GM12878 (cell line): Measurements from ENCODE around the gene DISC1. TPM values are rescaled to one million over a fixed set of nuclear protein-coding genes. Genes with fewer than 3 reads are reported as not detected.

ENCODE experiments used
- ATAC-seq: fragments of 200-7000 bp; cut with Tn5 transposase; 3 replicates; pipeline ENCODE4 v1.9.1; 2020; ENCODE audit warnings: mild to moderate bottlenecking, moderate library complexity
- BruUV-seq: library from RNA; stranded (reverse); fragments of 400-500 nt; replicated peaks from 2 replicates; lab custom pipeline; 2021; lab: Mats Ljungman, UMichigan
- CTCF ChIA-PET: fragments of 300-600 bp; sonication (Branson Sonifier 250); formaldehyde crosslinking; extraction: SDS; loops from one replicate; lab custom pipeline; 2021; ENCODE audit warnings: inconsistent platforms; lab: Yijun Ruan, JAX
- POLR2A ChIA-PET: fragments of 350-600 bp; formaldehyde crosslinking; extraction: SDS; loops from one replicate; lab custom pipeline; 2021; ENCODE audit warnings: inconsistent platforms; lab: Charles Lee
- RAD21 ChIA-PET: fragments of 300-600 bp; sonication (Branson Sonifier 250); formaldehyde crosslinking; loops from one replicate; lab custom pipeline; 2023; ENCODE audit warnings: antibody characterized with exemption; ENCODE audit not compliant: unreplicated experiment; lab: Charles Lee
- SMC1A ChIA-PET: fragments of 300-600 bp; sonication (Branson Sonifier 250); formaldehyde crosslinking; loops from one replicate; lab custom pipeline; 2023; ENCODE audit not compliant: unreplicated experiment, uncharacterized antibody; lab: Charles Lee
- DNase-seq: peaks from one replicate; pipeline ENCODE4 v3.0.0-alpha.2; 2011; ENCODE audit warnings: low read depth, low spot score
- FAIRE-seq: peaks from 3 replicates; lab custom pipeline; 2011; peaks lifted over from hg19 to GRCh38; lab: Jason Lieb, UNC
- H2AFZ ChIP-seq: 2 replicates; pipeline ENCODE4 v1.6.0; 2011; ENCODE audit warnings: low read depth, low read length, control low read depth; ENCODE audit not compliant: control insufficient read depth
- H3K27ac ChIP-seq: 2 replicates; pipeline ENCODE4 v1.5.1; 2011; ENCODE audit warnings: control low read depth; ENCODE audit not compliant: control insufficient read depth, insufficient read depth
- H3K27me3 ChIP-seq, 2 experiments: replicated peaks in 1 of 2; 2 replicates each; pipeline versions ENCODE4 v1.6.0 to v1.6.1; 2011; ENCODE audit warnings: low read length in 1 of 2; ENCODE audit not compliant: control insufficient read depth in 2 of 2, insufficient read depth in 2 of 2
- H3K36me3 ChIP-seq, 2 experiments: 2 replicates each; pipeline ENCODE4 v1.5.1; 2011; ENCODE audit warnings: low read length in 1 of 2; ENCODE audit not compliant: control insufficient read depth in 2 of 2, insufficient read depth in 2 of 2
- H3K4me1 ChIP-seq: 2 replicates; pipeline ENCODE4 v1.6.1; 2011; ENCODE audit warnings: mild to moderate bottlenecking, low read length, moderate library complexity, mixed read lengths; ENCODE audit not compliant: control insufficient read depth, insufficient read depth
- H3K4me2 ChIP-seq: 2 replicates; pipeline ENCODE4 v1.6.0; 2011; ENCODE audit warnings: control low read depth; ENCODE audit not compliant: control insufficient read depth, insufficient read depth
- H3K4me3 ChIP-seq: fragments of 200-600 bp; sonication (generic); 2 replicates; pipeline ENCODE4 v1.5.1; 2016
- H3K79me2 ChIP-seq: 2 replicates; pipeline ENCODE4 v1.6.0; 2011; ENCODE audit warnings: low read length; ENCODE audit not compliant: control insufficient read depth, insufficient read depth
- H3K9ac ChIP-seq: 2 replicates; pipeline ENCODE4 v1.8.0; 2011; ENCODE audit warnings: low read length, control low read depth, mixed read lengths; ENCODE audit not compliant: control insufficient read depth, insufficient read depth
- H3K9me3 ChIP-seq: replicated peaks from 3 replicates; pipeline ENCODE4 v1.5.1; 2011; ENCODE audit warnings: mild to moderate bottlenecking, low read length; ENCODE audit not compliant: control insufficient read depth, insufficient read depth
- H4K20me1 ChIP-seq: 2 replicates; pipeline ENCODE4 v1.6.0; 2011; ENCODE audit not compliant: control insufficient read depth, insufficient read depth
- ATF7 ChIP-seq: fragments of 450-650 bp; IDR thresholded peaks from 2 replicates; pipeline ENCODE4 v1.6.1; 2016; ENCODE audit warnings: low read depth, mild to moderate bottlenecking
- CBFB ChIP-seq: IDR thresholded peaks from 2 replicates; pipeline ENCODE4 v1.6.1; 2016; ENCODE audit warnings: antibody characterized with exemption, low read depth
- CHD4 ChIP-seq: fragments of 200-600 bp; sonication (generic); IDR thresholded peaks from 2 replicates; pipeline ENCODE4 v1.6.1; 2016; ENCODE audit warnings: mild to moderate bottlenecking
- FOXM1 ChIP-seq: IDR thresholded peaks from 2 replicates; pipeline ENCODE4 v1.6.1; 2012; ENCODE audit warnings: low read depth, mild to moderate bottlenecking, inconsistent platforms, low read length, moderate library complexity
- JUND ChIP-seq: IDR thresholded peaks from 2 replicates; pipeline ENCODE4 v1.6.1; 2012; ENCODE audit warnings: low read depth, mild to moderate bottlenecking, low read length, improper control_type of control experiment, moderate library complexity
- MYC ChIP-seq: IDR thresholded peaks from 2 replicates; pipeline ENCODE4 v1.6.1; 2011; ENCODE audit warnings: mild to moderate bottlenecking, low read length, moderate library complexity, inconsistent platforms; ENCODE audit not compliant: insufficient read depth, insufficient replicate concordance, insufficient read length, severe bottlenecking
- NFIC ChIP-seq: IDR thresholded peaks from 2 replicates; pipeline ENCODE4 v1.6.1; 2012; ENCODE audit warnings: low read depth, mild to moderate bottlenecking, inconsistent platforms, low read length, moderate library complexity
- NFYA ChIP-seq: IDR thresholded peaks from 2 replicates; pipeline ENCODE4 v1.6.1; 2011; ENCODE audit warnings: low read depth, mild to moderate bottlenecking, low read length, improper control_type of control experiment, borderline replicate concordance
- NR2C2 ChIP-seq: IDR thresholded peaks from 2 replicates; pipeline ENCODE4 v1.6.1; 2011; ENCODE audit warnings: borderline replicate concordance, low read depth; ENCODE audit not compliant: control insufficient read depth, insufficient read length
- PML ChIP-seq: IDR thresholded peaks from 2 replicates; pipeline ENCODE4 v1.6.1; 2012; ENCODE audit warnings: low read length, inconsistent platforms
- POLR2A ChIP-seq: IDR thresholded peaks from 2 replicates; pipeline ENCODE4 v1.6.1; 2011; ENCODE audit warnings: low read depth, mild to moderate bottlenecking, low read length
- POLR2AphosphoS2 ChIP-seq: IDR thresholded peaks from 2 replicates; pipeline ENCODE4 v1.6.1; 2011; ENCODE audit warnings: low read depth, mild to moderate bottlenecking, low read length, improper control_type of control experiment, moderate library complexity
- SPI1 ChIP-seq: IDR thresholded peaks from 2 replicates; pipeline ENCODE4 v1.6.1; 2011; ENCODE audit warnings: low read depth, mild to moderate bottlenecking, low read length, moderate library complexity, borderline replicate concordance; ENCODE audit not compliant: insufficient read depth
- TCF12 ChIP-seq: IDR thresholded peaks from 2 replicates; pipeline ENCODE4 v1.6.1; 2011; ENCODE audit warnings: low read depth, mild to moderate bottlenecking, low read length
- TCF7 ChIP-seq: IDR thresholded peaks from 2 replicates; pipeline ENCODE4 v1.6.1; 2014; ENCODE audit warnings: antibody characterized with exemption, borderline replicate concordance
- ZZZ3 ChIP-seq: IDR thresholded peaks from 2 replicates; pipeline ENCODE4 v1.6.1; 2011; ENCODE audit warnings: low read depth; ENCODE audit not compliant: control insufficient read depth, insufficient read length
- WGBS: methylation state at CpG from one replicate; pipeline ENCODE4 v1.1.6; 2016; ENCODE audit warnings: low lambda C conversion rate; ENCODE audit not compliant: insufficient replicate concordance, insufficient coverage; ENCODE audit errors: missing lambda C conversion rate; 5-methylcytosine and 5-hydroxymethylcytosine counted together
- in situ Hi-C: fragments of 300-500 bp; cut with MboI; formaldehyde crosslinking; loops from 9 replicates; pipeline ENCODE4 v1.14.3; 2018; ENCODE audit warnings: mixed read lengths
- intact Hi-C: fragments of 100-400 bp; cut with micrococcal nuclease; formaldehyde crosslinking; loops from one replicate; pipeline ENCODE4 v1.14.2; 2022; ENCODE audit not compliant: unreplicated experiment
- polyA plus RNA-seq, 11 experiments: library from polyadenylated mRNA; depleted of rRNA in 4 of 11; unstranded in 6 of 11; stranded (reverse) in 5 of 11; fragments of >200 nt; fragmentation: Nextera tagmentation in 4 of 11; fragmentation: Illumina TruSeq in 1 of 11; extraction: Ambion mirVana in 4 of 11; extraction: Trizol in 1 of 11; gene quantifications; 1 replicate in 1 of 11; 2 replicates in 10 of 11; pipeline versions ENCODE4 v1.2.1 to v1.2.3, GENCODE V29; 2011 to 2016; ENCODE audit warnings: inconsistent platforms in 2 of 11, missing spikeins in 2 of 11, low read depth in 1 of 11
- total RNA-seq, 4 experiments: library from RNA; depleted of rRNA in 3 of 4; stranded (reverse); fragments of >200 nt in 3 of 4; fragmentation: Illumina TruSeq in 1 of 4; extraction: Trizol in 1 of 4; gene quantifications; 2 replicates each; pipeline versions ENCODE4 v1.2.1 to v1.2.3, GENCODE V29; 2013 to 2021
- TF ChIP-seq, protein P1 (sequence below): fragments of 450-650 bp; IDR thresholded peaks from 2 replicates; pipeline ENCODE4 v1.6.1; 2016; ENCODE audit warnings: mild to moderate bottlenecking
- TF ChIP-seq, protein P2 (sequence below): IDR thresholded peaks from 2 replicates; pipeline ENCODE4 v1.6.1; 2012; ENCODE audit warnings: mild to moderate bottlenecking, low read depth, low read length
- TF ChIP-seq, protein P3 (sequence below): fragments of 450-650 bp; IDR thresholded peaks from 2 replicates; pipeline ENCODE4 v1.6.1; 2016; ENCODE audit warnings: mild to moderate bottlenecking

Gene DISC1
- total and polyA plus RNA-seq, 10 of the 15 experiments (the other 5 are each of a cell fraction or from before 2014, with no cell fraction given): 0.05 to 0.72 (median 0.19) TPM; not detected in 1

DNA sequence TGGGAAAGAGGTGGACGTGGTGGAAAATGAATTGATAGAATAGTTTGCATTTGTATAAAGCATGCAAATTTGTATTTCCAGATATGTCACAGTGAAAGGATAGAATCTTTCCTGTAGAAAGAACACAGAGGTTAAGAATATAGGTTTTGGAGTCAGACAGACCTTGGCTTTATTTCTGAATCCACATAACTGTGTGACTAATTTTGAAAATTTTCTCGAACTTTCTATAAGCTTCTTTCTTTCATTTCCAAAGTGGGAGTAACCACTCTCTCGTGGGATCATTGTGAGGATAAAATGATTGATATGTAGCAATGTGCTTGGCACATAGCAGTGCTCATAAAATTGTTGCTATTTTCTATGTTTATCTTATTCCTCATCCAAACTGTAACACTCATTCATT is 108.8 kb downstream of the DISC1 start (continued):
- TF ChIP-seq JUND (no peak), TCF12 (no peak), CHD4 (no peak), ZZZ3 (no peak), NFYA (no peak), POLR2A (no peak)

GRCh38 chr1:231735941-231736340 is 109.4 kb downstream of the DISC1 start:
- ATAC-seq (no peak), DNase-seq (no peak), FAIRE-seq (no peak)
- Histone ChIP-seq H2AFZ (no peak overlapping the region), H3K9ac (no peak overlapping the region), H3K4me1 (no peaks in the 10 kb centered on the region), H4K20me1 (no peaks in the 10 kb centered on the region), H3K79me2 (no peaks in the 10 kb centered on the region), H3K27me3 (no peaks in the 10 kb centered on the region; a peak in 1 of 4 replicates), H3K9me3 (no peaks in the 10 kb centered on the region), H3K4me2 (no peak overlapping the region), H3K4me3 (no peak overlapping the region), H3K27ac (no peak overlapping the region), H3K36me3 (no peaks in the 10 kb centered on the region)
- ChIA-PET CTCF (interaction anchor here (2.6 kb wide), 1 partner anchor 21 kb away, joined by 9 read pairs; no protein-coding TSS in a partner anchor), POLR2A (no interaction called here), SMC1A (no interaction called here), RAD21 (no interaction called here)
- no TSS peak for BruUV-seq
- in situ Hi-C loops (no loop called here), intact Hi-C loops (no loop called here)
- 10% methylated on average over 2 of the region's 2 CpGs for WGBS
- TF ChIP-seq FOXM1: no peak
- no peak for TF ChIP-seq SPI1
- TF ChIP-seq NFIC: no peak
- TF ChIP-seq, protein P1, sequence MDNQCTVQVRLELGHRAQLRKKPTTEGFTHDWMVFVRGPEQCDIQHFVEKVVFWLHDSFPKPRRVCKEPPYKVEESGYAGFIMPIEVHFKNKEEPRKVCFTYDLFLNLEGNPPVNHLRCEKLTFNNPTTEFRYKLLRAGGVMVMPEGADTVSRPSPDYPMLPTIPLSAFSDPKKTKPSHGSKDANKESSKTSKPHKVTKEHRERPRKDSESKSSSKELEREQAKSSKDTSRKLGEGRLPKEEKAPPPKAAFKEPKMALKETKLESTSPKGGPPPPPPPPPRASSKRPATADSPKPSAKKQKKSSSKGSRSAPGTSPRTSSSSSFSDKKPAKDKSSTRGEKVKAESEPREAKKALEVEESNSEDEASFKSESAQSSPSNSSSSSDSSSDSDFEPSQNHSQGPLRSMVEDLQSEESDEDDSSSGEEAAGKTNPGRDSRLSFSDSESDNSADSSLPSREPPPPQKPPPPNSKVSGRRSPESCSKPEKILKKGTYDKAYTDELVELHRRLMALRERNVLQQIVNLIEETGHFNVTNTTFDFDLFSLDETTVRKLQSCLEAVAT: no peak
- no peak for TF ChIP-seq CBFB
- TF ChIP-seq, protein P2, sequence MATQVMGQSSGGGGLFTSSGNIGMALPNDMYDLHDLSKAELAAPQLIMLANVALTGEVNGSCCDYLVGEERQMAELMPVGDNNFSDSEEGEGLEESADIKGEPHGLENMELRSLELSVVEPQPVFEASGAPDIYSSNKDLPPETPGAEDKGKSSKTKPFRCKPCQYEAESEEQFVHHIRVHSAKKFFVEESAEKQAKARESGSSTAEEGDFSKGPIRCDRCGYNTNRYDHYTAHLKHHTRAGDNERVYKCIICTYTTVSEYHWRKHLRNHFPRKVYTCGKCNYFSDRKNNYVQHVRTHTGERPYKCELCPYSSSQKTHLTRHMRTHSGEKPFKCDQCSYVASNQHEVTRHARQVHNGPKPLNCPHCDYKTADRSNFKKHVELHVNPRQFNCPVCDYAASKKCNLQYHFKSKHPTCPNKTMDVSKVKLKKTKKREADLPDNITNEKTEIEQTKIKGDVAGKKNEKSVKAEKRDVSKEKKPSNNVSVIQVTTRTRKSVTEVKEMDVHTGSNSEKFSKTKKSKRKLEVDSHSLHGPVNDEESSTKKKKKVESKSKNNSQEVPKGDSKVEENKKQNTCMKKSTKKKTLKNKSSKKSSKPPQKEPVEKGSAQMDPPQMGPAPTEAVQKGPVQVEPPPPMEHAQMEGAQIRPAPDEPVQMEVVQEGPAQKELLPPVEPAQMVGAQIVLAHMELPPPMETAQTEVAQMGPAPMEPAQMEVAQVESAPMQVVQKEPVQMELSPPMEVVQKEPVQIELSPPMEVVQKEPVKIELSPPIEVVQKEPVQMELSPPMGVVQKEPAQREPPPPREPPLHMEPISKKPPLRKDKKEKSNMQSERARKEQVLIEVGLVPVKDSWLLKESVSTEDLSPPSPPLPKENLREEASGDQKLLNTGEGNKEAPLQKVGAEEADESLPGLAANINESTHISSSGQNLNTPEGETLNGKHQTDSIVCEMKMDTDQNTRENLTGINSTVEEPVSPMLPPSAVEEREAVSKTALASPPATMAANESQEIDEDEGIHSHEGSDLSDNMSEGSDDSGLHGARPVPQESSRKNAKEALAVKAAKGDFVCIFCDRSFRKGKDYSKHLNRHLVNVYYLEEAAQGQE: no peak
- TF ChIP-seq MYC: no peak
- TF ChIP-seq ATF7: no peak
- no peak for TF ChIP-seq TCF7
- no peak for TF ChIP-seq POLR2AphosphoS2
- TF ChIP-seq PML: no peak
- TF ChIP-seq, protein P3, sequence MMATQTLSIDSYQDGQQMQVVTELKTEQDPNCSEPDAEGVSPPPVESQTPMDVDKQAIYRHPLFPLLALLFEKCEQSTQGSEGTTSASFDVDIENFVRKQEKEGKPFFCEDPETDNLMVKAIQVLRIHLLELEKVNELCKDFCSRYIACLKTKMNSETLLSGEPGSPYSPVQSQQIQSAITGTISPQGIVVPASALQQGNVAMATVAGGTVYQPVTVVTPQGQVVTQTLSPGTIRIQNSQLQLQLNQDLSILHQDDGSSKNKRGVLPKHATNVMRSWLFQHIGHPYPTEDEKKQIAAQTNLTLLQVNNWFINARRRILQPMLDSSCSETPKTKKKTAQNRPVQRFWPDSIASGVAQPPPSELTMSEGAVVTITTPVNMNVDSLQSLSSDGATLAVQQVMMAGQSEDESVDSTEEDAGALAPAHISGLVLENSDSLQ: no peak
- TF ChIP-seq NR2C2: no peak
